A549 treated with AZD2906 at 1 μM for 4 hours (cell line): Measurements from ENCODE around the gene METRN. TPM values are rescaled to one million over a fixed set of nuclear protein-coding genes. Genes with fewer than 3 reads are reported as not detected.

Source experiments
- total RNA-seq: library from RNA; stranded (reverse); fragments of 200-300 nt; extraction: Qiagen RNA extraction; gene quantifications from 5 replicates; pipeline ENCODE4 v1.2.3, GENCODE V29; 2022

METRN gene
- 66.1 to 228 TPM (median 216 TPM) in 5 replicates for total RNA-seq

DNA sequence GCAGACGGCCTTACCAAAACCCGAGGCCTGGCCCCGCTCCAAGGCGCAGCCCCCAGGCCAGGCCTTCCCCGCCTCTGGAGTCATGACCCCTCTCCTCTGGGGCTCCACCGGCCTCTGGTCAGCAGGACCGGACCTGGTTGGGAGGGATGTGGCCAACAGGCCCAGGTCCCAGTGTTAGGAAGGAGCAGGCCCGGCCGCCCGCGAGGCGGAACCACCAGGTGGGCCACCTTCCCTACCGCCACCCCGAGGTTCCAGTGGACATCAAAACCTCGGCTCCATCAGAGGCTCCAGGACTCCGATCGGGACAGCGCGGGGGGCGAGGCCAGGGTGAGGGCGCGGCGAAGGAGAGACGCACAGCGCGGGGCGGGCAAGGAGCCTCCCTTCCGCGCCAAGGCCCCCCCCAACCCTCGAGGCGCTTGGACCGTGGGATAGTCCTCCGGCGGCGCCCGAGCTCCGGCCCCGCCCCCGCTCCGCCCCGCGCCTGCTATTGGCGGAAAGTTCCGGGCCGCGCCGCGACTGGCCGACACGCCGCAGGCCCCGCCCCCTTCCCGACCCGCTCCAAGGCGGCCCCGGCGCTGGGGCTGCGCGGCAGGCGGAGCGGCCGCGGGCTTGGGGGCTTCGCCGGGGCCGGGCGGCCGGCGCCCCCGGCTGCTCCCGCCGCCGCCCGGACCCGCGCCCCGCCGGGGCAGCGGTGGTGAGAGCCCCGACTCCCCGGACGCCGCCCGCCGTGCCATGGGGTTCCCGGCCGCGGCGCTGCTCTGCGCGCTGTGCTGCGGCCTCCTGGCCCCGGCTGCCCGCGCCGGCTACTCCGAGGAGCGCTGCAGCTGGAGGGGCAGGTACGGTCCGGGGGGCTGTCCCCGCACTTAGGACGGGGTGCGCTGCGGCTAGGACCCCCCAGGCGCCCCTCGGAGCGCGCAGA, at the start of gene METRN:
Gene METRN (plus strand): TSS at position 561 of the 919 bp plus-strand sequence. CDS start 172 bp downstream, at position 733.

GRCh38 chr16:667780-668518, 47.0 kb upstream of the METRN start, which contains the start of gene RHOT2:
TSS of gene RHOT2 (plus strand) at chr16:668132. CDS start at chr16:668200, 68 bp downstream.

DNA sequence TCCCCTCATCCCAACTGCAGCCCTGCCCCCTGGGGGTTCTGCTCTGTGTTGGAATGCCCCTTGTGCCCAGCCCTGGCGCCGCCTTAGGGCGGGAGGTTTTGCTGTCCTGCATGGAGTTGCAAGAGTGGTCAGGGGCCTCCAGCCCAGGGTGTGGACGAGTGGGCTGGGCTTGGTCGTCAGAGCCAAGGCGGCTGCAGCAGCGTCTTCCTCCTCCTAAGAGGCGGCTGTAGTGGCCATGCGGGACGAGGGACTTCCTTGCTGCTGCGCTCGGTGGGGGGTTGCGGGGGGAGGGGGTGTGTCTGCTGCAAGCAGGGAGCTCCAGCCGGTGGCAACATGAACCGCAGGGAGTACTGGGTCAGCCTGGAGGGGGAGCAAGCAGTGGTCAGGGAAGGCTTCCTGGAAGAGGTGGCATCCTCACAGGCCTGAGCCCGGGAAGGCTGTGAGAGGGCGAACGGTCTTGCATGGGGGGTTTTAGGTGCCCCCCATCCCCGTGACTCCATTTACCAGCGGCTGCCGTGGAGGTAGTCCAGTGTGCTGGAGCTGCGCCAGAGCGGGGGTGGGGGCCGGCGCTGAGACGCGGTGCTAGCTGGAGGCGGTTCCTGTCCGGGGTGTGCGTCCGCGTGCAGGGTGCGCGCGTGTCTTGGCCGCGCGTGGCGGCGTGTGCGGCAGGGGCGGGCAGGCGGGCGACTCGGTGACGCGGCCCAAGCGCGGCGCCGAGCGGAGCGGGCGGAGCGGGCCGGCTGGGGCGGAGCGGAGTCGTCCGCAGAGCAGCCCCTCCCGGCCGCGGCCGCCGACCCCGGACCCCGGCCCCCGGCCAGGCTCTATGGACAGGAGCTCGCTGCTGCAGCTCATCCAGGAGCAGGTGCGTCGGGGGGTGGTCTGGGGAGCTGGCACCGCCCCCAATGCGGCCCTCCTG, 39.7 kb upstream of the METRN start, which contains the start of gene RHBDL1:
Gene RHBDL1 (plus strand): TSS at position 704 of the 916 bp plus-strand sequence. CDS start 120 bp downstream, at position 824.

GRCh38 chr16:679814-680624, 34.9 kb upstream of the METRN start, which contains the start of gene STUB1:
TSS of gene STUB1 (plus strand) at chr16:680410. CDS start at chr16:680526, 116 bp downstream.

DNA sequence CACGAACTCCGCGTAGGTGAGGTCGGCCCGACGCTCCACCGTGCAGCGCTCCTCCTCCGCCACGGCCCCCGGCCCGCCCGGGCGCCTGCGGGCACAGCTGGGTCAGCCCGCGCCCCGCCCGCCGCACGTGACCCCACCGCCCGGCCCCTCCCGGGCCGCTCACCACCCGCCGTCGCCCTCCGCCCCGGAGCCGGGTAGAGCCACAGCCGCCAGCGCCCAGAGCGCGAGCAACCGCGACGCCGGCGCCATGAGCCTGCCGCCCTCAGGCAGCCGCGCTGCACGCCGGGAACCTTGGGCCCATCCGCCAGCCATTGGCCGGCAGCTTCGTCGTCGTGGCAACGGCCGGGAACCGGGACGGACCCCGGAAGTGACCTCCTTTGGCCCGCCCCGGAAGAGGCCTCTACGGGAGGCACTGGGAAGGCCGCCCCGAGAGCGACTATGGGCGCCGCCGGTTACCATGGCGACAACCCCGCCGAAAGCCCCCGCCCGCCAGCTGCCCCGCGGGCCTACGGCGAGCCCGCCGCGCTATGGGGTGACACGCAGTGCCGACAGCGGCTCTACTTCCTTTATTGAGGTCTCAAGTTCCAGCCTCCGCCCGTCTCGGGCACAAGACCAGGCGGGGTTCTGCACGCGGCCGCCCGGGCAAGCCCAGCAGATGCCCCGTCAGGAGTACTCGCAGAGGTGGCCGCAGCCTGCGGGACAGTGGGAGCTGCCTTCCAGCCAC, 30.7 kb upstream of the METRN start, which contains the start of gene JMJD8:
Gene JMJD8 (minus strand): TSS at position 264 of the 724 bp plus-strand sequence. CDS start 15 bp downstream, at position 249.

GRCh38 chr16:705431-706188, 9.3 kb upstream of the METRN start, which contains the start of gene FBXL16:
TSS of gene FBXL16 (minus strand) at chr16:705801. CDS start at chr16:697405, 8,396 bp downstream.

DNA sequence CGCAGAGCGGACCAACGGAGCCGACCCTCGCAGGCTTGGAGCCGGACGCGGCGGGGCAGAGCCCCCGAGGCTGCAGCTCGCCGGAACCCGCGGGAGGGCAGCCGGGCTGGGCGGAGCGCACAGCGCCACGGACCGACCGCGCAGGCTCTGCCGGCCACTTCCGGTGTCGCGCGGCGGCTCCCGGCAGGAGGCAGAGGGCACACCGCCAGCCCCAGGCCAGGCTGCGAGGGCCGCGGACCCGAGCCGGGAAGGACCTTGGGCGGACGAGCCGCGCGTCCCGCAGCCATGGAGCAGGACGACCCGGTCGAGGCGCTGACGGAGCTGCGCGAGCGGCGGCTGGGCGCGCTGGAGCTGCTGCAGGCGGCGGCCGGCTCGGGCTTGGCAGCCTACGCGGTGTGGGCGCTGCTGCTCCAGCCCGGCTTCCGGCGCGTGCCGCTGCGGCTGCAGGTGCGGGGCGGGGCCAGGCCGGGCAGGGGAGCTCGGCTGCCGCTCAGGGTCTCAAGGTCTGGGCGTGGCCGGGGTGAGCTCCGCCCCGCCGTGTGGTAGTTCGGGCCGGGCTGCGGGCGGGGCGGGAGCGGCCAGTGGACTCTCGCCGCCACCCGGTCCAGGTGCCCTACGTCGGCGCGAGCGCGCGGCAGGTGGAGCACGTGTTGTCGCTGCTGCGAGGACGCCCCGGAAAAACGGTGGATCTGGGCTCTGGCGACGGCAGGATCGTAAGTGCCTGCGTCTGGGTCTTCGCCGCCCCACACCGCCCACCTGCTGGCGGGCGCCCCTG, 6.3 kb downstream of the METRN start, which contains the start of gene ANTKMT:
Gene ANTKMT (plus strand): TSS at position 157 of the 775 bp plus-strand sequence. CDS start 129 bp downstream, at position 286.

GRCh38 chr16:726438-727290, 11.7 kb downstream of the METRN start, which contains the start of the genes CCDC78 and HAGHL:
TSS of gene CCDC78 (minus strand) at chr16:726443. CDS start at chr16:726367, 76 bp downstream.
TSS of gene HAGHL (plus strand) at chr16:727106. CDS start at chr16:727510, 404 bp downstream.

GRCh38 chr16:740764-741505, 26.0 kb downstream of the METRN start, which contains the start of gene CIAO3:
TSS of gene CIAO3 (minus strand) at chr16:740997. CDS start at chr16:740985, 12 bp downstream.

GRCh38 chr16:760545-761343, 45.8 kb downstream of the METRN start, which contains the start of gene MSLN:
TSS of gene MSLN (plus strand) at chr16:760734. CDS start at chr16:762681, 1,947 bp downstream.

Other genes with a start within 250 kb of the METRN start
- 40.4 to 75.7 TPM (median 67.9 TPM) in 5 replicates for gene CAPN15, start 187.4 kb upstream of the METRN start, total RNA-seq
- 0.08 to 0.28 TPM (median 0.26 TPM) in 5 replicates for gene PRR35, start 154.7 kb upstream of the METRN start, total RNA-seq
- 0.18 to 0.30 TPM (median 0.23 TPM) in 5 replicates for gene NHLRC4, start 148.1 kb upstream of the METRN start, total RNA-seq
- 28.4 to 42.0 TPM (median 39.2 TPM) in 5 replicates for gene PIGQ, start 145.2 kb upstream of the METRN start, total RNA-seq
- 14.1 to 20.1 TPM (median 19.5 TPM) in 5 replicates for gene RAB40C, start 125.1 kb upstream of the METRN start, total RNA-seq
- gene WFIKKN1, start 84.1 kb upstream of the METRN start, total RNA-seq, result 0.04 to 0.17 TPM (median 0.12 TPM) in 5 replicates
- 79.9 to 151 TPM (median 141 TPM) in 5 replicates for gene METTL26, start 78.8 kb upstream of the METRN start, total RNA-seq
- 18.0 to 45.7 TPM (median 39.2 TPM) in 5 replicates for gene MCRIP2, start 73.3 kb upstream of the METRN start, total RNA-seq
- gene WDR90, start 65.8 kb upstream of the METRN start, total RNA-seq, result 13.8 to 27.0 TPM (median 22.9 TPM) in 5 replicates
- gene RHOT2, start 47.0 kb upstream of the METRN start, total RNA-seq, result 64.8 to 96.0 TPM (median 88.4 TPM) in 5 replicates
- 0.50 to 1.5 TPM (median 1.3 TPM) in 5 replicates for gene RHBDL1, start 39.4 kb upstream of the METRN start, total RNA-seq
- gene STUB1, start 34.7 kb upstream of the METRN start, total RNA-seq, result 84.5 to 130 TPM (median 121 TPM) in 5 replicates
- 67.4 to 83.2 TPM (median 83.1 TPM) in 5 replicates for gene JMJD8, start 30.8 kb upstream of the METRN start, total RNA-seq
- 3.9 to 6.6 TPM (median 6.2 TPM) in 5 replicates for gene WDR24, start 24.7 kb upstream of the METRN start, total RNA-seq
- 15.0 to 21.8 TPM (median 15.8 TPM) in 5 replicates for gene FBXL16, start 9.3 kb upstream of the METRN start, total RNA-seq
- gene ANTKMT, start 6.0 kb downstream of the METRN start, total RNA-seq, result 28.7 to 63.4 TPM (median 61.2 TPM) in 5 replicates
- gene CCDC78, start 11.3 kb downstream of the METRN start, total RNA-seq, result 3.4 to 6.3 TPM (median 5.2 TPM) in 5 replicates
- 17.6 to 20.2 TPM (median 18.6 TPM) in 5 replicates for gene HAGHL, start 12.0 kb downstream of the METRN start, total RNA-seq
- gene CIAO3, start 25.9 kb downstream of the METRN start, total RNA-seq, result 22.4 to 33.1 TPM (median 30.0 TPM) in 5 replicates
- gene MSLN, start 45.6 kb downstream of the METRN start, total RNA-seq, result 2.9 to 3.7 TPM (median 3.1 TPM) in 5 replicates
- 34.4 to 58.3 TPM (median 53.4 TPM) in 5 replicates for gene RPUSD1, start 73.3 kb downstream of the METRN start, total RNA-seq
- gene CHTF18, start 73.5 kb downstream of the METRN start, total RNA-seq, result 14.5 to 32.9 TPM (median 24.5 TPM) in 5 replicates
- not detected in 5 replicates for gene GNG13, start 85.6 kb downstream of the METRN start, total RNA-seq